Trophoblast cell (in vitro differentiated cells and primary cell): Measurements from ENCODE around the gene PAPOLA.

Experiments
- DNase-seq, 2 donors: peaks; one replicate each; pipeline ENCODE4 v3.0.0-alpha.2; 2016
- H2AFZ ChIP-seq: 2 replicates; pipeline ENCODE4 v1.6.1; 2013; ENCODE audit warnings: low read length, moderate library complexity, mild to moderate bottlenecking; ENCODE audit not compliant: insufficient read depth, poor library complexity
- H2AK5ac ChIP-seq: 2 replicates; pipeline ENCODE4 v1.6.1; 2013; ENCODE audit warnings: mild to moderate bottlenecking, low read length
- H2BK120ac ChIP-seq: 2 replicates; pipeline ENCODE4 v1.6.1; 2013; ENCODE audit warnings: low read length, mild to moderate bottlenecking, moderate library complexity; ENCODE audit not compliant: insufficient read depth, poor library complexity
- H2BK12ac ChIP-seq: 2 replicates; pipeline ENCODE4 v1.6.1; 2013; ENCODE audit warnings: mild to moderate bottlenecking, low read length, moderate library complexity
- H2BK5ac ChIP-seq: 2 replicates; pipeline ENCODE4 v1.6.1; 2013; ENCODE audit warnings: low read length, low read depth, moderate library complexity, mild to moderate bottlenecking; ENCODE audit not compliant: poor library complexity
- H3K14ac ChIP-seq: 2 replicates; pipeline ENCODE4 v1.6.1; 2013; ENCODE audit warnings: mild to moderate bottlenecking, low read length
- H3K18ac ChIP-seq: 2 replicates; pipeline ENCODE4 v1.6.1; 2013; ENCODE audit warnings: mild to moderate bottlenecking, low read length
- H3K23ac ChIP-seq: 2 replicates; pipeline ENCODE4 v1.6.1; 2013; ENCODE audit warnings: low read length
- H3K27ac ChIP-seq: 2 replicates; pipeline ENCODE4 v1.5.1; 2013; ENCODE audit warnings: low read depth, mild to moderate bottlenecking, inconsistent platforms, low read length, moderate library complexity
- H3K27me3 ChIP-seq: 2 replicates; pipeline ENCODE4 v1.6.1; 2013; ENCODE audit warnings: inconsistent platforms, mild to moderate bottlenecking, low read length, moderate library complexity; ENCODE audit not compliant: insufficient read depth
- H3K36me3 ChIP-seq, 2 experiments: 1 replicate in 1 of 2; 2 replicates in 1 of 2; pipeline ENCODE4 v1.6.1; 2013; ENCODE audit warnings: low read length in 2 of 2, mild to moderate bottlenecking in 2 of 2, moderate library complexity in 1 of 2; ENCODE audit not compliant: insufficient read depth in 2 of 2, control insufficient read depth in 1 of 2
- H3K4ac ChIP-seq: 2 replicates; pipeline ENCODE4 v1.6.1; 2013; ENCODE audit warnings: low read depth, mild to moderate bottlenecking, low read length, moderate library complexity
- H3K4me1 ChIP-seq, 2 experiments: 1 replicate in 1 of 2; 2 replicates in 1 of 2; pipeline ENCODE4 v1.6.1; 2013; ENCODE audit warnings: low read length in 2 of 2, mild to moderate bottlenecking in 2 of 2, moderate library complexity in 1 of 2; ENCODE audit not compliant: insufficient read depth in 2 of 2, control insufficient read depth in 1 of 2
- H3K4me2 ChIP-seq: 2 replicates; pipeline ENCODE4 v1.6.1; 2013; ENCODE audit warnings: inconsistent platforms, mild to moderate bottlenecking, low read length, moderate library complexity
- H3K4me3 ChIP-seq: 2 replicates; pipeline ENCODE4 v1.5.1; 2013; ENCODE audit warnings: mild to moderate bottlenecking, low read depth, low read length, inconsistent platforms
- H3K79me1 ChIP-seq: one replicate; pipeline ENCODE4 v1.6.1; 2013; ENCODE audit warnings: low read length
- H3K79me2 ChIP-seq: 2 replicates; pipeline ENCODE4 v1.6.1; 2013; ENCODE audit warnings: low read length, mild to moderate bottlenecking; ENCODE audit not compliant: control insufficient read depth, insufficient read depth, poor library complexity
- H3K9ac ChIP-seq: 2 replicates; pipeline ENCODE4 v1.6.1; 2013; ENCODE audit warnings: mild to moderate bottlenecking, low read length
- H3K9me3 ChIP-seq: 2 replicates; pipeline ENCODE4 v1.6.1; 2013; ENCODE audit warnings: low read depth, mild to moderate bottlenecking, control low read depth, inconsistent platforms, low read length; ENCODE audit not compliant: insufficient read depth
- H4K12ac ChIP-seq: 2 replicates; pipeline ENCODE4 v1.6.1; 2013; ENCODE audit warnings: low read depth, mild to moderate bottlenecking, low read length, moderate library complexity
- H4K8ac ChIP-seq: 2 replicates; pipeline ENCODE4 v1.6.1; 2013; ENCODE audit warnings: low read depth, mild to moderate bottlenecking, low read length, moderate library complexity
- H4K91ac ChIP-seq: one replicate; pipeline ENCODE4 v1.6.1; 2013; ENCODE audit warnings: low read depth, mild to moderate bottlenecking, low read length, moderate library complexity
- WGBS: extraction: QIAGEN DNeasy Blood & Tissue Kit; methylation state at CpG from one replicate; pipeline ENCODE4 v1.1.7; 2013; ENCODE audit warnings: missing lambda C conversion rate; ENCODE audit not compliant: insufficient read length, insufficient coverage; ENCODE audit errors: extremely low coverage; 5-methylcytosine and 5-hydroxymethylcytosine counted together

PAPOLA gene

GRCh38 chr14:96482986-96483385, 19.2 kb upstream of the PAPOLA start:
- Histone ChIP-seq H3K23ac (no peak overlapping the region), H2BK12ac (no peak overlapping the region), H3K27ac (no peak overlapping the region), H4K12ac (no peak overlapping the region), H2BK120ac (no peak overlapping the region), H3K9me3 (no peaks in the 10 kb centered on the region), H2AFZ (no peak overlapping the region), H3K4me3 (no peak overlapping the region), H3K79me1 (peaks cover 2% of the 10 kb centered on the region), H3K14ac (no peak overlapping the region), H2BK5ac (no peak overlapping the region), H3K27me3 (no peaks in the 10 kb centered on the region), H3K4ac (no peak overlapping the region), H3K18ac (no peak overlapping the region), H3K9ac (no peak overlapping the region), H4K8ac (no peak overlapping the region), H3K36me3 (no peaks in the 10 kb centered on the region), H4K91ac (no peak overlapping the region), H3K4me2 (no peak overlapping the region), H2AK5ac (no peak overlapping the region), H3K4me1 (peaks cover 2 to 5% of the 10 kb centered on the region in 2 experiments), H3K79me2 (no peaks in the 10 kb centered on the region)
- no peak for DNase-seq
- WGBS: no CpG with 5 or more reads among the region's 10 CpGs

DNA sequence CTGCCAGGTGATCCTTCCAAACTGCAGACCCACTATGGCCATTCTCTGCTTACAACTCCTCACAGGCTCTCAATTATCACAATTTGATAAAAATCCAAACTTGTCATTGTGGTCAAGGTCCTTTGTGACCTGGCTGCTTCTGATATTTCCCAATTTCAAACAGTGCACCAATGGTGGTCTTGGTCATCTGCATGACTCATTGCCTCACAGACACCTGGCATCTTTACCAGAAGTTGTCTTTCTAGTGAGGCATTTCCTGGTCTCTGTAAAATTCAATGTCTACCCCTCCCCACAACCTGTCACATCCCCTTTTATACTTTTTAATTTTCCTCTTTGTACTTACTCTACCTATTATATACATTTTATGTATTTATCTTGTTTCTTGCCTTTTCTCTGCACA, 17.8 kb upstream of the PAPOLA start:
- Histone ChIP-seq H3K36me3 (no peaks in the 10 kb centered on the region), H3K4me2 (no peak overlapping the region), H2BK12ac (no peak overlapping the region), H3K27me3 (no peaks in the 10 kb centered on the region), H3K79me1 (peaks cover 2% of the 10 kb centered on the region), H3K4me1 (peaks cover 2 to 4% of the 10 kb centered on the region in 2 experiments), H2BK120ac (no peak overlapping the region), H3K4me3 (no peak overlapping the region), H2AFZ (no peak overlapping the region), H4K91ac (no peak overlapping the region), H3K23ac (no peak overlapping the region), H4K12ac (no peak overlapping the region), H3K14ac (no peak overlapping the region), H3K27ac (no peak overlapping the region), H2AK5ac (no peak overlapping the region), H3K4ac (no peak overlapping the region), H3K18ac (no peak overlapping the region), H3K79me2 (no peaks in the 10 kb centered on the region), H4K8ac (no peak overlapping the region), H2BK5ac (no peak overlapping the region), H3K9me3 (no peaks in the 10 kb centered on the region), H3K9ac (no peak overlapping the region)
- DNase-seq: no peak

GRCh38 chr14:96486705-96487104, 15.5 kb upstream of the PAPOLA start:
- Histone ChIP-seq H2AFZ (no peak overlapping the region), H3K4me3 (no peak overlapping the region), H2BK5ac (no peak overlapping the region), H3K18ac (no peak overlapping the region), H3K36me3 (no peaks in the 10 kb centered on the region), H2AK5ac (no peak overlapping the region), H3K4ac (no peak overlapping the region), H3K14ac (no peak overlapping the region), H3K9ac (no peak overlapping the region), H3K27me3 (no peaks in the 10 kb centered on the region), H3K9me3 (no peaks in the 10 kb centered on the region), H3K4me2 (no peak overlapping the region), H4K91ac (no peak overlapping the region), H4K8ac (no peak overlapping the region), H3K79me1 (no peaks in the 10 kb centered on the region), H3K4me1 (no peaks in the 10 kb centered on the region), H2BK12ac (no peak overlapping the region), H3K23ac (no peak overlapping the region), H3K79me2 (no peaks in the 10 kb centered on the region), H4K12ac (no peak overlapping the region), H2BK120ac (no peak overlapping the region), H3K27ac (no peak overlapping the region)
- no CpG with 5 or more reads among the region's 4 CpGs for WGBS
- DNase-seq: no peak

DNA sequence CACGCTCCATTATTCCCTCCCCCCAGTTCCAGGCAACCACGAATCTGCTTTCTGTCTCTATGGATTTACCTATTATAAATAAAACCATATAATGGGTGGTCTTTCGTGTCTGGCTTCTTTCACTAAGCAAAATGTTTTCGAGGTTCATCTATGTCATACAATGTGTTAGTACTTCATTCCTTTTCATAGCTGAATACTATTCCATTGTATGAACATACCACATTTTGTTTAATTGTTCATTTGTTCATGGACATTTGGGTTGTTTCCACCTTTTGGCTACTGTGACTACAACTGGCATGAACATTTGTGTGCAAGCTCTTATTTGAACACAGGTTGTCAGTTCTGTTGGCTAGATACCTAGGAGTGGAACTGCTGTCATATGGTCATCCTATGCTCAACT, 12.9 kb upstream of the PAPOLA start:
- H3K9me3 ChIP-seq: no peaks in the 10 kb centered on the region
- no peak overlapping the region for H4K91ac ChIP-seq
- H3K27ac ChIP-seq: no peak overlapping the region
- no peak overlapping the region for H3K23ac ChIP-seq
- no peak overlapping the region for H4K8ac ChIP-seq
- no peak for DNase-seq
- H2BK12ac ChIP-seq: no peak overlapping the region
- no peaks in the 10 kb centered on the region for H3K36me3 ChIP-seq
- no peak overlapping the region for H2BK5ac ChIP-seq
- H3K18ac ChIP-seq: no peak overlapping the region
- H2BK120ac ChIP-seq: no peak overlapping the region
- no CpG with 5 or more reads among the region's 4 CpGs for WGBS
- no peak overlapping the region for H3K4me2 ChIP-seq
- H2AK5ac ChIP-seq: no peak overlapping the region
- no peaks in the 10 kb centered on the region for H3K4me1 ChIP-seq
- H3K79me2 ChIP-seq: no peaks in the 10 kb centered on the region
- H2AFZ ChIP-seq: no peak overlapping the region
- H3K27me3 ChIP-seq: no peaks in the 10 kb centered on the region
- H3K14ac ChIP-seq: no peak overlapping the region
- no peak overlapping the region for H3K9ac ChIP-seq
- no peak overlapping the region for H3K4ac ChIP-seq
- H4K12ac ChIP-seq: no peak overlapping the region
- no peaks in the 10 kb centered on the region for H3K79me1 ChIP-seq
- H3K4me3 ChIP-seq: no peak overlapping the region
